Activated CD4-positive, alpha-beta T cell treated with anti-CD3 and anti-CD28 coated beads, Interleukin-2, amount 50 U/mL, for 4 hours (primary cell): ENCODE measurements around the gene HOXC10.
A peak's percentile ranks its signal among the peaks of the same experiment; 100 is the strongest.

Source experiments
- DNase-seq, 2 experiments: peaks; one replicate each; pipeline ENCODE4 v3.0.0-alpha.2; 2020

HOXC10 gene

DNA sequence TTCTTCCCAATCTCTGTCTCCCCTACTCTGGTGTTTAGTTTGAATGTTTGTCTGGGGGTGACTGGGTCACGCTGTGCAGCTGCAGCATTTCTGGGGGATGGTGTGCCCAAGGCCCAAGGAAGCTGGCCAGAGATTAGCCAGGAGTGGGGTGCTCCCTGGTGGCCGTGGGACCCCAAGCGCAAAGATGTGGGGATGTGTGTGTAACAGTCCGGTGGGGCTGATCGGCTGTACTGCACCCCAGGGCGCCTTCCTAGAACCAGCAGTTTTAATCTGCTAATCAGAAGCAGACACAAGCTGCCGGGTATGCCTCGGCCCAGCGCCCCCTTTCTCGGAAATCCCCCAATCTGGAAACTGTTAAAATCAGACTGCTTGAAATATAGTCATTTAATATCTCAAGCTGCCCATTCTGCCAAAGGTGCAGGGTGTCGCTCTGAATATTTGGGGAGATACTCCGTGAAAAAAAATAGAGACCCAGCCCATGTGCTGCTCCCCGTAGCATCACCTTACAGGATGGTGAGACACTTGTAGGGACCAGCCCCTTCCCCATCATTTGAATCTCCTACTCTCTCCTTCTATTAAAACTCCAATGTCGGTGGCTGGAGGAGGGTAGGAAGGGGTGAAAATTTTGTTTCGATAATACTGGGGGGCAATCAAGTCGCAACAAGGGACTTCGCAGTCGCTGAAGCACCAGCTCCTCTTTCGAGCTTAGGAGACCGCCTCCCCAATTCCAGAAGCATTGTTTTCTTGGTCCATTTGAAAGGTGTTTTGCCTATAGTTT lies 19.3 kb downstream of the HOXC10 start:
- DNase-seq: no peak

DNA sequence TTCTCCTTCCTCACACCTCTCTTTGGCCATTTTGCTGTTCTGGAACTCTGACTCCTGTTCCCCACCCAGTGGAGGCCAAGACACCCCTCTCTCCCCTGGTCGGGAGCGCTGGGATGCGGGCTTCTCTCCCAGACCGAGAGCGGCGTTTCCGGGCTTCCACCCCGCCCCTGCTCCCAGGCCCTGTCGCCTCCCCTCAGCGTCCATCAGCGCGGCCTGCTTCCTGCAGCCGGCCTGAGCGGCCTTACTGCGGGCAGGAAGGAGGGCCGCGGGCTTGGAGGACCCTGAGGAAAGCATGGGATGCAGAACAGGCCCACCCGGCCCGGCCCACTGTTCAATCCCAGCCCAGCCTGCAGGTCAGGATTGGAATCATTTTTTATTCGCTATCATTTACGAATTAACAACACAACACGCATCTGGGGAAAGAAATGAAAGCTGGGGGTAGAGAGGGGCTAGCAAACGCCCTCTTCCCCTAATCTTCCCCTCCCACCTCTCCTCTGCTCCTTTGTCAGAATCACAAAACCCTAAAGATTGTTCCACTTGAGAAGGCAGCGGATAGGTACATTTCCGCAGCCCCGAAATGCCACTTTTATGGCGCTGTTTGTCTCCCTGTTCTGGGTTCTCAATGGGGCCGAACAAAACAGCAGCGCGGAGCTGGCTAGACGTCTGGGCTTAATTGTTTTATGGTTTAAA lies 20.0 kb downstream of the HOXC10 start:
- no peak for DNase-seq

- DNase-seq: no peak
Measured at GRCh38 chr12:54005531-54005852, 20.5 kb downstream of the HOXC10 start.

- DNase-seq: peak; percentile 77 to 81
Measured at GRCh38 chr12:54005853-54006558, 21.1 kb downstream of the HOXC10 start.

DNA sequence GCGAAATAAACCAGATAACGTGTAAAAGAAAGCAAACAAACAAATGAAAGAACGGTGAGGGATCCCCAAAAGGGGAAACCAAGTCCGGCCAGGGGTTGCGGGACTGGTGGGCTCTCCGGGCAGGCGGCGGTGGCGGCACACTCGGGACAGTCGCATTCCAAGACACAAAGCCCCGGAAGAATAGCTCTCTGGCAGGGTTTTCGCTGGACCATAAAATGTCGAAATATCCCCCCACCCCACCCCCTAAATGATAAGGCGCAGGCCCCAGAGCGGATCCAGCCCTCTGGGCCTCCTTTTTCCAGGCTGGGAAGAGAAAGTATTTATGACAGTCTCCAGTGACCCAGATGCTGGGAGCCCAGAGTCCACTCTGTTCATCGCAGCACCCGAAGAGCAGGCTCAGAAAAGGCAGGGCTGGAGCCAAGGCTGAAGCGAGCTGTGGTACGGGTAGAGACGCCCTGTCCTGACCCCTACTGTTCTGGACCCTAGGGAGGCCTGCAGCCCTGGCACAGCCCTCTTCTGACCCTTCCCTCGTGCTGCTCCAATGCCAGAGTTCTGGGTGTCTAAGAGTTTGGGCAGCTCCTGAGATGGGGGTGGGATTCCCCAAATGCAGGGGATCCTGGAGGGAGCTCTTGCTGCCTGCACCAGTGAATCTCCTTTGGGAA lies 21.7 kb downstream of the HOXC10 start:
- DNase-seq: no peak

GRCh38 chr12:54007538-54008259 lies 22.8 kb downstream of the HOXC10 start:
- no peak for DNase-seq

- no peak for DNase-seq
Measured at GRCh38 chr12:54008260-54008552, 23.3 kb downstream of the HOXC10 start.

DNA sequence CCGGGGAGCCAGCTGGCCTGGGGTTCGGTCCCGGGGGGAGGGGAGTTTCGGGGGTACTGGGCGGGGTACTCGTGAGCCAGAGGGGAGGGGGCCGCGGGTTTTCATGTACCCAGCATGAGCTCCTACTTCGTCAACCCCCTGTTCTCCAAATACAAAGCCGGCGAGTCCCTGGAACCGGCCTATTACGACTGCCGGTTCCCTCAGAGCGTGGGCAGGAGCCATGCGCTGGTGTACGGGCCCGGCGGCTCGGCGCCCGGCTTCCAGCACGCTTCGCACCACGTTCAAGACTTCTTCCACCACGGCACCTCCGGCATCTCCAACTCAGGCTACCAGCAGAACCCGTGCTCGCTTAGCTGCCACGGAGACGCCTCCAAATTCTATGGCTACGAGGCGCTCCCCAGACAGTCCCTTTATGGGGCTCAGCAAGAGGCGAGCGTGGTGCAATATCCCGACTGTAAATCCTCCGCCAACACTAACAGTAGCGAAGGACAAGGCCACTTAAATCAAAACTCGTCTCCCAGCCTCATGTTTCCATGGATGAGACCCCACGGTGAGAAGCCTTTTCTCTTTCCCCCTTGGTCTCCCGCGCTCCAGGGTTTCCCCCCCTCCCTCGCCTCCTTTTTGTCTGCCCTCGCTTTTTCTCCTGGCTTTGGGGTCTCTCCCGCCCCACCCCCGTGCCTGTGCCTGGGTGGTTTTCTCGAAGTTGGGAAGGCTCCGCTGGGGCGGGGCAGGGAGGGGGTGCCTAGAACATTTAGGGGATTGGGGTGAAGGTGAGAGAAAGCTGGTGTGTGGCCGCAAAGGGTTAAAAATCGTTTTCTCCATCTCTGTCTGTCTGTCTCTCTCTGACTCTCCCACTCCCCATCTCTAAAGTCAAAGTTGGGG lies 24.5 kb downstream of the HOXC10 start:
- DNase-seq: peak in 1 of 2 experiments; percentile 25

DNA sequence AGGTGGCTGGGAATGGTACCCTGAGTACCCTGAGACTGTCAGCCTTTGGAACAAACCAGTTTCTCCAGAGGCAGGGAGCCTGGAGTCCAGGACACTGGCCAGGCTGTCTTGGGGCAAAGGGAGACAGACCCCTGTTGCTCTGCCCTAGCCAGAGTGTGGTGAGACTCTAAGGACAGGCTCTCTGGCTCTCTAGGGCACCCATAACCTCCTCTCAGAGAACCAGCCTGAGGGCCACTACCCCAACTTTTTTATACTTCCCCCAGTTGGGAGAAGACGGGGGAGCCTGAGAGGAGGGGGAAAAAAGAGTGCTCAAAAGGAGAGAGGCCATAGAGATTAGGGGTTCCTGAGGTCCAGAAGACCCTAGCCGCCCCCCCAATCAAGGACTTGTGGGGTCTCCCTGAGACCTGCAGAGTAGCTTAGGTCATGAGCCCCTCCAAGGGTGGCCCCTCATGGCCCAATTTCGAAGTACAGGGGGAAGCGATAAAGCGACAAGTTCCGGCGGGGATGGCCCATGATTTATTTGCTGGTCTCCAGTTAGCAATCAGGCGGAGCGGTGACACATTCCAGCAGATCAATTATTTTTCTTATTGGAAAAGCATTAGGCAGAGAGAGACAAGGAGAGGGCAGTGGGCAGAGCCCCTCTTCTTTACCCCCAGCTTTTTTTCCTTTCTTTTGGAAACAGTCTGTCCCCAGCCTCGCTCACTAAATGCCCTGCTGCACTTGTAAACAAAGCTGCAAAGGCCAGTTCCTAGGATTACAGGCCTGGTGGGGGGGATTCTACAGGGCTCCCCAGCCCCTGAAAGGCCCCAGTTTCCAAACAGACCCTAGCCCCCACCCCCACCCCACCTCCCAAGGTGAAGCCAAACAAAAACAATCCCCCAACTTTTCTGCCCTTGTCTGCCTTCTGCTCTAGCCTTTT lies 25.4 kb downstream of the HOXC10 start:
- DNase-seq: no peak

- no peak for DNase-seq
Measured at GRCh38 chr12:54010972-54011664, 26.2 kb downstream of the HOXC10 start.

DNA sequence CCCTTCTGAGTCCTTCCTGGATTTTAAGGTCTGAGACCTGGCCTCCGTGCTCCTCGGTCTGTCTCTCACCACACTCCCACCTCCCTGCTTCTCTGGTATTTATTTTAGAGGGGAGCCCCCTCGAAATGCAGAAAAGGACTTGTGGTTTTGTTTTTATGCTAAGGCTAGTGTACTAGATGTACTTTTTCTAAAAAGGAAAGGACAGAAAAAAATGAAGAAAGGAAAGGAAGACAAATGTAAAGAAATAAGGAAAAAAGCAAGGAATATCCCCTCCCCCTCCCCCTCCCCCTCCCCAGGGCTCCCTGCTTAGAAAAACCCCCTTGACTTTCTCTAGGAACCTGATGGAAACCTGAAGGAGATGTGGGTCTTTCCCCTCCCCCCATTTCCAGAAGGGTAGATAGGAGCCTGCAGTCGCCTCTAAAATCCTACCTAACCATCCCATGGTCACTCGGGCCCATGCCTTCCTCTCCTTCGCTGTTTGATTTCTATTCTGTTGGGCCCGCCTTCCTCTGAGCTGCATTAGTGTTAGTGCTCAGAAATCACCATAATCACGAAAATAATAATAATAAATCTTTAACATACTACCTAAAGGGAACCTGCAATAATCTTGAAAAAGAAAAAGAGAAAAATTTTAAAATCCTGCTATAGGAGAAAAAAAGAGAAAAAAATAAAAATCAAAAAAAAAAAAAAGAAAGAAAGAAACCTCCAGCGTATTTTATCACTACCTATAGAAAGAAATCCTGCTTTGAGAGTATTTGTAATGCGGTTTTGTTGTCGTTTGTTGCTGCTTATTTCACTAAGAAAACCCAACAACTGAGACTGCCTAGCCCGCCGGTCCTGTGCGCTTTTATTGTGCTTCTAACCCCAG lies 27.0 kb downstream of the HOXC10 start:
- no peak for DNase-seq

GRCh38 chr12:54012631-54013409 lies 27.9 kb downstream of the HOXC10 start:
- DNase-seq: no peak

DNA sequence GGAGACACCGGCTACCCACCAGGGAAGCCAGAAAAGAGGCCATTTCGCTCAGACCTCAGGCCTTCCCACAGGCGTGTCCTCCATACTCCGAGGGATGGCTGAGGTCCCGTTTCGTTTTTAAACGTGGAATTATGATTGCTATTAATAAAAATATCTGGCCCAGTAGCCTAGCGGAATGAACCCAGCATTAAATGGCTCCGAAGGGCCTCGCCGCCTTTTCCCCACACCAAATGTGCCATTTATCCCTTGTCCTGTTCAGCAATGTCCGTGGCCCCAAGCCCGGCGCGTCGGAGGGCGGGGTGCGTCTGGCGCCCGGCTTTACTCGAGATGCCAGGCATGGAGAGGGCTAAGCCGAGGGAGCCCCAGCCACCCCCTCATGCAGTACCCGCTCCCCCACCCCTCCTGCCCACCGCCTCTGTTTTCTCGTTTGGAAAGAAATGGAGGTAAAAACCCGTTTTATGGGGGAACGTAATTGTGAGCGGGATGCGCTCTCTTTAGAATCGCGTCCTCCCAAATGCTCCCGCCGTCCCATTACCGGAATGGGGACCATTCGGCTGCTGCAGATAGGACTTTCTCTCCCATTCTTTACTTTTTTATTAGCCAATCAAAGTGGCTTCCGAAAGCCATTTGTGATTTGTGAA lies 29.6 kb downstream of the HOXC10 start:
- no peak for DNase-seq

DNA sequence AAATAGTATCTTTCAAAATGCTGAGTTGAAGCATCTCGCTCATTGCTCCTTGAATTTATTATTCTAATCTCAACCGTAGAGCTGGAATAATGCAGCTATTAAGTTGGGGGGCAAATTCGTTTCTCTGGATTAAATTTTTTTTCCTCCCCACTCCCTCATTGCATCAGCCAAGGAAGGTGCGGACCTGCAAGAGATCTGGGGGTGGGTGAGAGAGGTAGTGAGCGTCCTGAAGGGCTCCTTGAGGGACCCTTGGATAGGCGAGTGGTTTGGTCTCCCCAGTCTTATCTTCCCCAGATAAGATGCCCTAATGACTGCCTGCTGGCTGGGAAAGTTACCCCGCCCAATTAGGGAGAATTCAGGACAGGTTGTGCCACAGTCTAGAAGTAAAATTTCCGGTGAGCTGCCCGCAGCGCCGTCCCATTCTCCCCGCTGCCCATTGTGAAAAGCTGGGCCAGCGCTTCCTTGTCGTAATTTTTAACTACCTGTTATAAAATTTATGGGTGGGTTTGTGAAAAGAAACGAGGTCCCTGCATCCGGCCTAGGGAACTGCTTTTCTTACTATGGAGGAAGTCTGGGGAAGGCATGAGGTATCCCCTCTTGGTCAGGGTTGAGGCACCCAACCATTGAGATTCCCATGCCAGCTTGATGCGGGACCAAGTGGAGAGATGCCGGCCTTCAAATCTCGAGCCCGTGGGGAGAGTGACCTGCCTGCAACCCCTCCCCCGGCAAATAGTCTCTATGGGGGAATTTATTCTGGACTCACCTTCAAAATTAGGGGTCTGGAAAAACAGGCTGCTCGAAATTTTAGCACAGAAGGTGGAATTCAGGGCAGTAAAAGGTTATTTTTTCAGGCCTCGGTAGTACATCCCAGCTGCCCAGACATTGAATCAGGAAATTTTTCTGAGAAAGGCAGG lies 30.3 kb downstream of the HOXC10 start:
- DNase-seq: no peak

- no peak for DNase-seq
Measured at GRCh38 chr12:54016051-54016450, 31.1 kb downstream of the HOXC10 start.

- no peak for DNase-seq
Measured at GRCh38 chr12:54016478-54016964, 31.6 kb downstream of the HOXC10 start.
